ENCODE measurements around the gene CCDC40.

Gene CCDC40

GRCh38 chr17:80000981-80001775 lies 35.3 kb upstream of the CCDC40 start:
- no peak for DNase-seq

GRCh38 chr17:80002070-80002641 lies 34.3 kb upstream of the CCDC40 start:
- DNase-seq = no peak

GRCh38 chr17:80002690-80003490 lies 33.6 kb upstream of the CCDC40 start:
- no peak for DNase-seq

- no peak for DNase-seq
Observed at GRCh38 chr17:80003969-80004368, 32.5 kb upstream of the CCDC40 start.

- DNase-seq = peak; percentile 79
Observed at GRCh38 chr17:80005360-80006338, 30.8 kb upstream of the CCDC40 start.

- DNase-seq = no peak
Observed at GRCh38 chr17:80006339-80006720, 30.1 kb upstream of the CCDC40 start.

- no peak for DNase-seq
Observed at GRCh38 chr17:80006811-80007752, 29.4 kb upstream of the CCDC40 start.

- DNase-seq = no peak
Observed at GRCh38 chr17:80007939-80008338, 28.5 kb upstream of the CCDC40 start.

- peak; percentile 95 for DNase-seq
Observed at GRCh38 chr17:80008383-80008840, 28.0 kb upstream of the CCDC40 start.

GRCh38 chr17:80008848-80009247 lies 27.6 kb upstream of the CCDC40 start:
- DNase-seq = no peak

- DNase-seq = no peak
Observed at GRCh38 chr17:80009391-80010282, 26.8 kb upstream of the CCDC40 start.

- DNase-seq = no peak
Observed at GRCh38 chr17:80010283-80010858, 26.1 kb upstream of the CCDC40 start.

GRCh38 chr17:80011989-80012555 lies 24.4 kb upstream of the CCDC40 start:
- DNase-seq = no peak

GRCh38 chr17:80012765-80013741 lies 23.4 kb upstream of the CCDC40 start:
- DNase-seq = no peak

- DNase-seq = no peak
Observed at GRCh38 chr17:80017226-80018010, 19.0 kb upstream of the CCDC40 start.

GRCh38 chr17:80018917-80019651 lies 17.4 kb upstream of the CCDC40 start:
- no peak for DNase-seq

- DNase-seq = no peak
Observed at GRCh38 chr17:80021600-80021999, 14.8 kb upstream of the CCDC40 start.

All from activated CD8-positive, alpha-beta memory T cell treated with anti-CD3 and anti-CD28 coated beads, Interleukin-2, amount 50 U/mL, for 48 hours (primary cell).